Posterior vena cava (tissue), 2 donors: Measurements from ENCODE around the gene SCN3A. TPM values are rescaled to one million over a fixed set of nuclear protein-coding genes. Genes with fewer than 3 reads are reported as not detected.

Source experiments
- DNase-seq: peaks from one replicate; pipeline ENCODE4 v3.0.0-alpha.2; 2020; ENCODE audit warnings: low spot score
- intact Hi-C, 2 donors: fragments of 100-400 bp; cut with DNase I; formaldehyde crosslinking; loops; one replicate each; pipeline versions ENCODE4 v1.14.1 to v1.14.2; 2022 to 2023
- total RNA-seq, 2 donors: library from RNA; stranded (reverse); fragmentation: NEBNext Ultra II Directional; extraction: Animal tissue kit (Norgen Biotek cat#: 25700); gene quantifications; one replicate each; pipeline ENCODE4 v1.2.1, GENCODE V29; 2021
- donor health status: DM: yes; HTN: yes; CAD: no.
- donor health status: DM: yes; HTN: yes; CAD: no.

The SCN3A gene
- total RNA-seq, 2 donors from 2014 or later: 5.1 to 5.8 TPM

GRCh38 chr2:165120740-165121467 is 82.9 kb downstream of the SCN3A start:
- intact Hi-C loops: no loop called here
- DNase-seq: no peak

GRCh38 chr2:165115258-165115657 is 88.6 kb downstream of the SCN3A start:
- intact Hi-C loops: no loop called here

GRCh38 chr2:165114346-165114939 is 89.4 kb downstream of the SCN3A start:
- DNase-seq: no peak
- intact Hi-C loops: no loop called here

More at GRCh38 chr2:165115258-165115657, 88.6 kb downstream of the SCN3A start:
- no peak for DNase-seq

- intact Hi-C loops: no loop called here
- no peak for DNase-seq
Measured at GRCh38 chr2:165113414-165113813, 90.4 kb downstream of the SCN3A start.

GRCh38 chr2:165112789-165113188 is 91.1 kb downstream of the SCN3A start:
- intact Hi-C loops: no loop called here

GRCh38 chr2:165112133-165112573 is 91.7 kb downstream of the SCN3A start:
- no peak for DNase-seq
- intact Hi-C loops: no loop called here

More at GRCh38 chr2:165112789-165113188, 91.1 kb downstream of the SCN3A start:
- no peak for DNase-seq

GRCh38 chr2:165110394-165110793 is 93.5 kb downstream of the SCN3A start:
- no peak for DNase-seq
- intact Hi-C loops: no loop called here

GRCh38 chr2:165109915-165110314 is 93.9 kb downstream of the SCN3A start:
- intact Hi-C loops: no loop called here
- no peak for DNase-seq

GRCh38 chr2:165105926-165106325 is 97.9 kb downstream of the SCN3A start:
- no peak for DNase-seq
- intact Hi-C loops: no loop called here

GRCh38 chr2:165087933-165088901 is 115.6 kb downstream of the SCN3A start:
- DNase-seq: no peak
- intact Hi-C loops: no loop called here

GRCh38 chr2:165086337-165086736 is 117.5 kb downstream of the SCN3A start:
- intact Hi-C loops: no loop called here
- DNase-seq: no peak

- intact Hi-C loops: no loop called here
- no peak for DNase-seq
Measured at GRCh38 chr2:165083326-165083725, 120.5 kb downstream of the SCN3A start.

GRCh38 chr2:165082479-165082878 is 121.4 kb downstream of the SCN3A start:
- no peak for DNase-seq
- intact Hi-C loops: no loop called here

GRCh38 chr2:165081276-165081675 is 122.6 kb downstream of the SCN3A start:
- DNase-seq: no peak
- intact Hi-C loops: no loop called here

GRCh38 chr2:165079432-165079831 is 124.4 kb downstream of the SCN3A start:
- no peak for DNase-seq
- intact Hi-C loops: no loop called here

GRCh38 chr2:165078913-165079312 is 124.9 kb downstream of the SCN3A start:
- intact Hi-C loops: no loop called here
- no peak for DNase-seq

GRCh38 chr2:165074884-165075283 is 129.0 kb downstream of the SCN3A start:
- DNase-seq: no peak
- intact Hi-C loops: no loop called here

- no peak for DNase-seq
- intact Hi-C loops: no loop called here
Measured at GRCh38 chr2:165074323-165074722, 129.5 kb downstream of the SCN3A start.

GRCh38 chr2:165070076-165070475 is 133.8 kb downstream of the SCN3A start:
- DNase-seq: no peak
- intact Hi-C loops: no loop called here

- intact Hi-C loops: no loop called here
- no peak for DNase-seq
Measured at GRCh38 chr2:165069151-165069550, 134.7 kb downstream of the SCN3A start.
